GM23338 (cell line): Measurements from ENCODE around the gene NRP1. TPM values are rescaled to one million over a fixed set of nuclear protein-coding genes. Genes with fewer than 3 reads are reported as not detected.

ENCODE experiments used
- CREB1 ChIP-seq: fragments of 250-450 bp; sonication (Bioruptor Pico); IDR thresholded peaks from 2 replicates; pipeline ENCODE4 v1.5.0; 2020; ENCODE audit warnings: low read depth, mild to moderate bottlenecking, moderate library complexity
- CTCF ChIP-seq, 2 experiments: fragments of 200-600 bp in 1 of 2; sonication (generic) in 1 of 2; conservative IDR thresholded peaks; 2 replicates each; pipeline versions ENCODE4 v1.5.1 to v1.6.1; 2016 to 2017; ENCODE audit warnings: antibody characterized with exemption in 2 of 2, low read depth in 2 of 2, mild to moderate bottlenecking in 2 of 2, moderate library complexity in 1 of 2
- ETS1 ChIP-seq: IDR thresholded peaks from 2 replicates; pipeline ENCODE4 v1.6.1; 2016; ENCODE audit warnings: antibody characterized with exemption
- JUNB ChIP-seq: IDR thresholded peaks from one replicate; pipeline ENCODE4 v1.6.1; 2016; ENCODE audit warnings: antibody characterized with exemption; ENCODE audit not compliant: unreplicated experiment
- NANOG ChIP-seq: IDR thresholded peaks from 2 replicates; pipeline ENCODE4 v1.6.1; 2016; ENCODE audit warnings: antibody characterized with exemption, borderline replicate concordance
- POLR2AphosphoS5 ChIP-seq: IDR thresholded peaks from 2 replicates; pipeline ENCODE4 v1.6.1; 2016; ENCODE audit warnings: antibody characterized with exemption, low read depth
- STAT1 ChIP-seq: IDR thresholded peaks from one replicate; pipeline ENCODE4 v1.6.1; 2016; ENCODE audit warnings: antibody characterized with exemption; ENCODE audit not compliant: unreplicated experiment
- ZNF114 ChIP-seq: fragments of 250-450 bp; sonication (Bioruptor Pico); IDR thresholded peaks from 2 replicates; pipeline ENCODE4 v1.5.0; 2020; ENCODE audit warnings: mild to moderate bottlenecking, moderate library complexity
- ZNF331 ChIP-seq: fragments of 250-450 bp; sonication (Bioruptor Pico); IDR thresholded peaks from 2 replicates; pipeline ENCODE4 v1.5.0; 2020; ENCODE audit warnings: low read depth, mild to moderate bottlenecking, moderate library complexity
- ZNF462 ChIP-seq: fragments of 250-450 bp; sonication (Bioruptor Pico); IDR thresholded peaks from 2 replicates; pipeline ENCODE4 v1.5.0; 2020; ENCODE audit warnings: mild to moderate bottlenecking, moderate library complexity
- polyA plus RNA-seq: library from polyadenylated mRNA; unstranded; fragments of >200 nt; fragmentation: Nextera tagmentation; extraction: Ambion mirVana; gene quantifications from 2 replicates; pipeline ENCODE4 v1.2.1, GENCODE V29; 2016
- total RNA-seq: library from RNA; depleted of rRNA; stranded (reverse); fragments of >200 nt; shearing (Covaris generic); gene quantifications from 2 replicates; pipeline ENCODE4 v1.2.3, GENCODE V29; 2014

Gene NRP1
- total and polyA plus RNA-seq, 2 experiments from 2014 or later: 2.9 to 3.5 TPM

- no peak for TF ChIP-seq ZNF462
- no peak for TF ChIP-seq ZNF331 (CRISPR knock-in tag)
- TF ChIP-seq STAT1: no peak
- TF ChIP-seq ZNF114 (CRISPR knock-in tag): no peak
- no peak for TF ChIP-seq ETS1
- TF ChIP-seq CREB1: no peak
- TF ChIP-seq NANOG: no peak
- TF ChIP-seq POLR2AphosphoS5: no peak
- TF ChIP-seq JUNB: no peak
- TF ChIP-seq CTCF (conservative IDR thresholded peaks at IDR 0.05; ENCODE audit: low read depth in 2 of 2): no peak
These were observed 6.2 kb downstream of the NRP1 start (continued) for GRCh38 chr10:33328253-33328652.
